HepG2 (cell line): Measurements from ENCODE around the gene AGRN. TPM values are rescaled to one million over a fixed set of nuclear protein-coding genes. Genes with fewer than 3 reads are reported as not detected.

Experiments
- ATAC-seq: fragments of 200-7000 bp; cut with Tn5 transposase; 3 replicates; pipeline ENCODE4 v1.9.1; 2020; ENCODE audit warnings: mild to moderate bottlenecking, moderate library complexity
- BruUV-seq: library from RNA; stranded (reverse); fragments of 400-500 nt; replicated peaks from 2 replicates; lab custom pipeline; 2021; lab: Mats Ljungman, UMichigan
- CTCF ChIA-PET: fragments of 300-600 bp; formaldehyde crosslinking; extraction: SDS; loops from one replicate; lab custom pipeline; 2021; ENCODE audit warnings: low total read pairs, inconsistent platforms, low intra/inter-chr PET ratio; lab: Yijun Ruan, JAX
- POLR2A ChIA-PET: fragments of 350-600 bp; sonication (Branson Sonifier 250); formaldehyde crosslinking; loops from one replicate; lab custom pipeline; 2020; ENCODE audit warnings: antibody characterized with exemption, inconsistent platforms; lab: Yijun Ruan, JAX
- DNase-seq: peaks from one replicate; pipeline ENCODE4 v3.0.0-alpha.2; 2015; ENCODE audit warnings: low spot score
- FAIRE-seq: peaks from 3 replicates; lab custom pipeline; 2011; peaks lifted over from hg19 to GRCh38; lab: Jason Lieb, UNC
- H2AFZ ChIP-seq: one replicate; pipeline ENCODE4 v1.6.1; 2011; ENCODE audit warnings: low read length, inconsistent platforms
- H3K27ac ChIP-seq: fragments of 300-600 bp; 3 replicates; pipeline ENCODE4 v1.8.0; 2011; ENCODE audit warnings: mixed run types, mild to moderate bottlenecking, mixed read lengths, low read length, inconsistent platforms; ENCODE audit not compliant: insufficient read depth; ENCODE audit errors: extremely low read length
- H3K27me3 ChIP-seq, 2 experiments: fragments of 200-600 bp in 1 of 2; 2 replicates in 1 of 2; 3 replicates in 1 of 2; pipeline versions ENCODE4 v1.6.0 to v1.8.0; 2011; ENCODE audit warnings: low read length in 2 of 2, mild to moderate bottlenecking in 2 of 2, moderate library complexity in 2 of 2, inconsistent platforms in 1 of 2; ENCODE audit not compliant: insufficient read depth in 2 of 2, control insufficient read depth in 1 of 2
- H3K36me3 ChIP-seq, 2 experiments: fragments of 200-600 bp in 1 of 2; replicated peaks in 1 of 2; 2 replicates in 1 of 2; 3 replicates in 1 of 2; pipeline versions ENCODE4 v1.5.1 to v1.8.0; 2011; ENCODE audit warnings: low read length in 2 of 2, inconsistent platforms in 1 of 2; ENCODE audit not compliant: insufficient read depth in 2 of 2, control insufficient read depth in 1 of 2
- H3K4me1 ChIP-seq: 2 replicates; pipeline ENCODE4 v1.5.1; 2012; ENCODE audit warnings: low read length, inconsistent platforms; ENCODE audit not compliant: insufficient read depth
- H3K4me2 ChIP-seq: 2 replicates; pipeline ENCODE4 v1.6.0; 2011; ENCODE audit warnings: low read depth, low read length, inconsistent platforms
- H3K4me3 ChIP-seq, 3 experiments: fragments of 200-600 bp in 1 of 3; sonication (generic), shearing (Covaris generic) in 1 of 3; replicated peaks in 1 of 3; 2 replicates each; pipeline ENCODE4 v1.5.1; 2011 to 2016; ENCODE audit warnings: low read length in 3 of 3, inconsistent platforms in 2 of 3, low read depth in 2 of 3, mild to moderate bottlenecking in 2 of 3, control low read depth in 1 of 3, mixed read lengths in 1 of 3; ENCODE audit not compliant: insufficient read depth in 1 of 3
- H3K79me2 ChIP-seq: one replicate; pipeline ENCODE4 v1.6.1; 2011; ENCODE audit warnings: low read length, inconsistent platforms; ENCODE audit not compliant: insufficient read depth
- H3K9ac ChIP-seq: 2 replicates; pipeline ENCODE4 v1.6.0; 2011; ENCODE audit warnings: mild to moderate bottlenecking, low read depth, low read length, inconsistent platforms; ENCODE audit not compliant: insufficient read depth
- H3K9me3 ChIP-seq: 2 replicates; pipeline ENCODE4 v1.5.1; 2012; ENCODE audit warnings: mild to moderate bottlenecking, low read length
- H4K20me1 ChIP-seq: 2 replicates; pipeline ENCODE4 v1.6.0; 2011; ENCODE audit warnings: inconsistent platforms, mild to moderate bottlenecking, low read length, moderate library complexity; ENCODE audit not compliant: insufficient read depth
- ATF3 ChIP-seq: sonication (generic); formaldehyde crosslinking; IDR thresholded peaks from 2 replicates; pipeline ENCODE4 v1.4.0; 2020; ENCODE audit warnings: missing genetic modification reagents
- CBX1 ChIP-seq: IDR thresholded peaks from one replicate; pipeline ENCODE4 v1.6.1; 2016; ENCODE audit warnings: antibody characterized with exemption, low read depth
- CHD4 ChIP-seq: fragments of 200-600 bp; sonication (generic); IDR thresholded peaks from 2 replicates; pipeline ENCODE4 v1.7.0; 2017; ENCODE audit warnings: mild to moderate bottlenecking, low read length, borderline replicate concordance
- GATAD1 ChIP-seq: IDR thresholded peaks from 2 replicates; pipeline ENCODE4 v1.6.1; 2016; ENCODE audit warnings: missing genetic modification reagents, missing compliant biosample characterization
- MAF1 ChIP-seq: sonication (generic); formaldehyde crosslinking; IDR thresholded peaks from 2 replicates; pipeline ENCODE4 v1.5.0; 2020; ENCODE audit warnings: missing genetic modification reagents, borderline replicate concordance
- MAFF ChIP-seq: IDR thresholded peaks from 2 replicates; pipeline ENCODE4 v1.6.1; 2011; ENCODE audit warnings: low read depth, low read length, improper control_type of control experiment
- MEIS1 ChIP-seq: sonication (generic); formaldehyde crosslinking; IDR thresholded peaks from 2 replicates; pipeline ENCODE4 v1.9.0; 2021; ENCODE audit warnings: mild to moderate bottlenecking, missing genetic modification reagents, moderate library complexity, borderline replicate concordance
- SAFB2 ChIP-seq: sonication (generic); formaldehyde crosslinking; IDR thresholded peaks from 2 replicates; pipeline ENCODE4 v1.5.1; 2020; ENCODE audit warnings: missing genetic modification reagents, low read depth, mild to moderate bottlenecking, borderline replicate concordance
- SRY ChIP-seq: sonication (generic); formaldehyde crosslinking; IDR thresholded peaks from 2 replicates; pipeline ENCODE4 v1.8.0; 2022; ENCODE audit warnings: mild to moderate bottlenecking, missing genetic modification reagents
- ZBTB42 ChIP-seq: sonication (generic); formaldehyde crosslinking; IDR thresholded peaks from 2 replicates; pipeline ENCODE4 v1.5.0; 2020; ENCODE audit warnings: mild to moderate bottlenecking, missing genetic modification reagents
- ZFP90 ChIP-seq: sonication (generic); formaldehyde crosslinking; IDR thresholded peaks from 2 replicates; pipeline ENCODE4 v1.8.0; 2022; ENCODE audit warnings: missing genetic modification reagents, mild to moderate bottlenecking, inconsistent platforms, borderline replicate concordance
- ZNF253 ChIP-seq: sonication (generic); formaldehyde crosslinking; IDR thresholded peaks from 2 replicates; pipeline ENCODE4 v1.8.0; 2022; ENCODE audit warnings: mild to moderate bottlenecking, missing genetic modification reagents, borderline replicate concordance
- ZNF275 ChIP-seq: sonication (generic); formaldehyde crosslinking; IDR thresholded peaks from 2 replicates; pipeline ENCODE4 v1.8.0; 2022; ENCODE audit warnings: missing genetic modification reagents, mild to moderate bottlenecking, inconsistent platforms, borderline replicate concordance
- ZNF607 ChIP-seq: sonication (generic); formaldehyde crosslinking; IDR thresholded peaks from 2 replicates; pipeline ENCODE4 v1.5.1; 2020; ENCODE audit warnings: missing genetic modification reagents, mild to moderate bottlenecking, borderline replicate concordance
- ZNF646 ChIP-seq: sonication (generic); formaldehyde crosslinking; IDR thresholded peaks from 2 replicates; pipeline ENCODE4 v1.9.0; 2021; ENCODE audit warnings: mild to moderate bottlenecking, missing genetic modification reagents
- ZNF678 ChIP-seq: sonication (generic); formaldehyde crosslinking; IDR thresholded peaks from 2 replicates; pipeline ENCODE4 v1.4.0; 2020; ENCODE audit warnings: mild to moderate bottlenecking, missing genetic modification reagents
- WGBS: methylation state at CpG from one replicate; pipeline ENCODE4 v1.1.6; 2017; ENCODE audit warnings: low lambda C conversion rate; 5-methylcytosine and 5-hydroxymethylcytosine counted together
- in situ Hi-C: cut with HindIII; loops from 2 replicates; pipeline ENCODE4 v1.10.0; 2017; ENCODE audit warnings: low pct_unique_long_range_greater_than_20kb; ENCODE audit not compliant: extremely low pct_ligation_motif_present
- intact Hi-C: fragments of 100-400 bp; cut with micrococcal nuclease; formaldehyde crosslinking; loops from one replicate; pipeline ENCODE4 v1.10.0; 2022; ENCODE audit not compliant: unreplicated experiment
- polyA plus RNA-seq, 8 experiments: library from polyadenylated mRNA; depleted of rRNA in 3 of 8; stranded (reverse) in 7 of 8; unstranded in 1 of 8; fragments of >200 nt; fragmentation: Illumina TruSeq in 4 of 8; extraction: Trizol in 4 of 8; gene quantifications; 2 replicates each; pipeline versions ENCODE4 v1.2.1 to v1.2.3, GENCODE V29; 2011 to 2016; ENCODE audit warnings: low read depth in 4 of 8, missing spikeins in 1 of 8, mixed read lengths in 1 of 8; ENCODE audit not compliant: insufficient read depth in 1 of 8
- total RNA-seq, 5 experiments: library from RNA; depleted of rRNA; stranded (reverse); fragments of >200 nt; fragmentation: Illumina TruSeq; extraction: Trizol; gene quantifications; 2 replicates each; pipeline ENCODE4 v1.2.3, GENCODE V29; 2016; ENCODE audit warnings: low read depth in 1 of 5

The AGRN gene
- total and polyA plus RNA-seq, 2 of the 13 experiments (the other 11 are each of a cell fraction or from before 2014, with no cell fraction given): 29.8 to 65.2 TPM

GRCh38 chr1:1013922-1014648 lies 5.8 kb upstream of the AGRN start:
- WGBS: 67% methylated on average over 15 of the region's 41 CpGs
- intact Hi-C loops (loop anchor here (5.0 kb wide), 1 partner anchor 43 kb away; no protein-coding TSS in a partner anchor), in situ Hi-C loops (no loop called here)
- BruUV-seq: TSS peak; percentile 96
- peak overlapping the region; percentile 99 for H3K4me2 ChIP-seq
- H3K4me3 ChIP-seq: peak overlapping the region; percentile 69 to 98 (median 86); a peak in 5 of 6 replicates
- ChIA-PET POLR2A (interaction anchor here (0.9 to 2.1 kb wide), 8 partner anchors 9 to 273 kb away, joined by 3 to 13 read pairs (median 4); partner anchors contain the start of gene HES4), CTCF (interaction anchor here (2.8 kb wide), 1 partner anchor 50 kb away, joined by 15 read pairs; no protein-coding TSS in a partner anchor)
- H3K79me2 ChIP-seq: no peaks in the 10 kb centered on the region
- peaks cover 51% of the 10 kb centered on the region for H3K4me1 ChIP-seq
- DNase-seq (no peak), FAIRE-seq (no peak), ATAC-seq (peak; percentile 73)
- H3K27me3 ChIP-seq: no peaks in the 10 kb centered on the region; a peak in 1 of 5 replicates
- peak overlapping the region; percentile 72 for H3K9ac ChIP-seq
- no peaks in the 10 kb centered on the region for H4K20me1 ChIP-seq
- H3K27ac ChIP-seq: peak overlapping the region; percentile 60
- no peaks in the 10 kb centered on the region for H3K36me3 ChIP-seq
- H3K9me3 ChIP-seq: no peaks in the 10 kb centered on the region
- no peak overlapping the region for H2AFZ ChIP-seq
- no peak for TF ChIP-seq ZNF275 (CRISPR knock-in tag)
- TF ChIP-seq ZNF253: no peak
- TF ChIP-seq GATAD1 (CRISPR knock-in tag): no peak
- TF ChIP-seq CHD4: no peak
- TF ChIP-seq CBX1: no peak
- no peak for TF ChIP-seq SAFB2 (CRISPR knock-in tag)
- 0 out of 2 replicates have a peak, but pooled peaks have one; percentile 2 for TF ChIP-seq MEIS1 (CRISPR knock-in tag)
- TF ChIP-seq MAFF: no peak
- no peak for TF ChIP-seq MAF1
- no peak for TF ChIP-seq ZNF646 (CRISPR knock-in tag)
- no peak for TF ChIP-seq SRY (CRISPR knock-in tag)
- TF ChIP-seq ZNF678: no peak
- TF ChIP-seq ZFP90: 0 out of 2 replicates have a peak, but pooled peaks have one; percentile 49
- no peak for TF ChIP-seq ZNF607
- TF ChIP-seq ZBTB42 (CRISPR knock-in tag): no peak
- no peak for TF ChIP-seq ATF3
